Ascending aorta (tissue), 2 donors: Measurements from ENCODE around the gene FSIP2. TPM values are rescaled to one million over a fixed set of nuclear protein-coding genes. Genes with fewer than 3 reads are reported as not detected.

Source experiments
- DNase-seq, 2 donors: peaks; one replicate each; pipeline ENCODE4 v3.0.0-alpha.2; 2019; ENCODE audit warnings: low spot score in 2 of 2
- H3K27ac ChIP-seq, 2 donors: fragments of 200-600 bp; sonication (generic); one replicate each; pipeline ENCODE4 v1.5.1; 2016 to 2017; ENCODE audit warnings: mild to moderate bottlenecking in 1 of 2
- H3K27me3 ChIP-seq: fragments of 200-600 bp; sonication (generic); one replicate; pipeline ENCODE4 v1.5.1; 2017
- H3K36me3 ChIP-seq, 2 donors: fragments of 200-600 bp; sonication (generic); one replicate each; pipeline ENCODE4 v1.5.1; 2016
- H3K4me1 ChIP-seq, 2 donors: fragments of 200-600 bp; sonication (generic); one replicate each; pipeline ENCODE4 v1.5.1; 2016 to 2017; ENCODE audit warnings: mild to moderate bottlenecking in 1 of 2
- H3K4me3 ChIP-seq, 2 donors: fragments of 200-600 bp; sonication (generic); one replicate each; pipeline ENCODE4 v1.5.1; 2016 to 2017; ENCODE audit warnings: mild to moderate bottlenecking in 1 of 2
- H3K9me3 ChIP-seq, 2 donors: fragments of 200-600 bp; sonication (generic); one replicate each; pipeline ENCODE4 v1.5.1; 2016
- intact Hi-C: fragments of 100-400 bp; cut with DNase I; formaldehyde crosslinking; loops from one replicate; pipeline ENCODE4 v1.15.1; 2023
- total RNA-seq: library from RNA; depleted of rRNA; stranded (reverse); fragments of >200 nt; gene quantifications from one replicate; pipeline ENCODE4 v1.1.0, GENCODE V29; 2016
- TF ChIP-seq, protein P1 (sequence below), 3 experiments: fragments of 200-600 bp in 2 of 3; fragments of 450-650 bp in 1 of 3; sonication (generic) in 2 of 3; IDR thresholded peaks; one replicate each; pipeline ENCODE4 v1.5.1; 2016 to 2019; ENCODE audit warnings: antibody characterized with exemption in 3 of 3, mild to moderate bottlenecking in 1 of 3, moderate library complexity in 1 of 3

Gene FSIP2, protein sequence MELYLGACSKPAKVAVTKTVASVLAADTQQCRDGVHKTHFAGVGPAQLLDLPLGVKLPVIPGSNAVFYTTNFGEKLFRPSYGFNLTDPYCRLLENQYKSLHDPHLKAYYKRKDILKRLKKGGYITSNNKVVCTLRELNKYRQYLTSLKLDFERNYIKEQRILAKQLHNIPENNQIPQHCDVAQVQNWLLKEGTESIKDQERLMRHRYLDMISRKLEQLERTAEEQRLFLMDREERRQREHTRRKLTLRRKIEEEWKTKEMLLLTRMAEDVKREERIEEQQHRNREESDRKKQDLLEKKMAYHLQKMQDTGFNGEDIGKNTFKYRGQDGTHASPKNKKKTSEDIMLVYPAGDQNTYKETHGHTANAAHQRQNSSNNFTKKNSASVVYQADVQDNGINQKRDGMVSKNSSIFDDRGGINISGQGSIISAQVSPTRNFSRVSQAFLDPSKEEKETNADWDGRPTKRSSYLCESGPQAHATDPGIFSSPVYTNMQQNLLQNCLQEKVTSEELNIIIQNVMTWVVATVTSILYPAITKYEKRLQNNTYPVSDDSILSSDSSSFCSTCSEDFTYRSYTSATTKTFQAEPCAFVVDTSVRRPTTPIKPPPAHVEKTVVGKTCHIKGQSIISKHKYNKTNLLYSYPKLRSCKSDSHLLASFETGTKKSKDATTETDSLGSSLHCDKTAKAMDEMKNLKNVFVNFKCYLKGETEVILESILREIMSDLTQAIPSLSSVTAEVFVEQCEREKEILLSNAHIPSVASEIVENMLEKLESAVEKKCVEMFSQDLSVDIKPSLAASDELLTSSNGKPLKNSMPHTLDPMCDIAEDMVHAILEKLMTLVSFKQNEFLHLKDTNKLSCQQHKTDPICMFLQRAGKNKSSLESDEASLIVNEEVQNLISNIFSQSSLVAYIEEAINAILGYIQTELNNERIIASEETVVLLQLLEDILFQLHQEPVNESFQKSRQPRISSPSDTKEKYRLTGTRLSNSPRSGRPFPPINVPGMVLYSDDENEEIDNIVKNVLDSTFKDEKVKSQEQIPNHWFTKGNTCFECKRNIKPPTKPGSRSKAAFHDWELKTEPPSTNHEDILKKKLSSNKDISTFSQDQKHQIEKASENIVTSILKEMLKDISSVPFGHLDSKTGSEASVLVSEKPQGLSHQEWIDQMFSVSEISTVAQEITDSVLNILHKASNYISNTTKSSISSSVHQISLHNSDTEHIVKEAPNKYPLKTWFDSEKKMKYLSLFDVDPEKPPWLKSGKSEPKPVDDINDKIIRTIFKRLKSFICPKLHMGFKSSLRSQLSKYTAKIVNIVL (N-terminal part only)
- total RNA-seq, result under 0.01 TPM

GRCh38 chr2:185738679-185739472, at the start of gene FSIP2:
FSIP2 (plus strand) TSS chr2:185738804; CDS start chr2:185738895, 91 bp downstream.
- peak within 1 kb of the TSS; percentile 28 to 50 for H3K4me3 ChIP-seq
- intact Hi-C loops, result no loop called here
- H3K9me3 ChIP-seq, result no peaks in the 10 kb centered on the region
- no peak within 1 kb of the TSS for H3K27ac ChIP-seq
- TF ChIP-seq, protein P1, sequence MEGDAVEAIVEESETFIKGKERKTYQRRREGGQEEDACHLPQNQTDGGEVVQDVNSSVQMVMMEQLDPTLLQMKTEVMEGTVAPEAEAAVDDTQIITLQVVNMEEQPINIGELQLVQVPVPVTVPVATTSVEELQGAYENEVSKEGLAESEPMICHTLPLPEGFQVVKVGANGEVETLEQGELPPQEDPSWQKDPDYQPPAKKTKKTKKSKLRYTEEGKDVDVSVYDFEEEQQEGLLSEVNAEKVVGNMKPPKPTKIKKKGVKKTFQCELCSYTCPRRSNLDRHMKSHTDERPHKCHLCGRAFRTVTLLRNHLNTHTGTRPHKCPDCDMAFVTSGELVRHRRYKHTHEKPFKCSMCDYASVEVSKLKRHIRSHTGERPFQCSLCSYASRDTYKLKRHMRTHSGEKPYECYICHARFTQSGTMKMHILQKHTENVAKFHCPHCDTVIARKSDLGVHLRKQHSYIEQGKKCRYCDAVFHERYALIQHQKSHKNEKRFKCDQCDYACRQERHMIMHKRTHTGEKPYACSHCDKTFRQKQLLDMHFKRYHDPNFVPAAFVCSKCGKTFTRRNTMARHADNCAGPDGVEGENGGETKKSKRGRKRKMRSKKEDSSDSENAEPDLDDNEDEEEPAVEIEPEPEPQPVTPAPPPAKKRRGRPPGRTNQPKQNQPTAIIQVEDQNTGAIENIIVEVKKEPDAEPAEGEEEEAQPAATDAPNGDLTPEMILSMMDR (IDR thresholded peaks at IDR 0.05), result peak in 2 of 3 experiments; percentile 29 to 32
- H3K27me3 ChIP-seq, result no peaks in the 10 kb centered on the region
- H3K36me3 ChIP-seq, result no peaks in the 10 kb centered on the region
- peak in 1 of 2 donors; percentile 63 for DNase-seq
- H3K4me1 ChIP-seq, result no peaks in the 10 kb centered on the region

DNA sequence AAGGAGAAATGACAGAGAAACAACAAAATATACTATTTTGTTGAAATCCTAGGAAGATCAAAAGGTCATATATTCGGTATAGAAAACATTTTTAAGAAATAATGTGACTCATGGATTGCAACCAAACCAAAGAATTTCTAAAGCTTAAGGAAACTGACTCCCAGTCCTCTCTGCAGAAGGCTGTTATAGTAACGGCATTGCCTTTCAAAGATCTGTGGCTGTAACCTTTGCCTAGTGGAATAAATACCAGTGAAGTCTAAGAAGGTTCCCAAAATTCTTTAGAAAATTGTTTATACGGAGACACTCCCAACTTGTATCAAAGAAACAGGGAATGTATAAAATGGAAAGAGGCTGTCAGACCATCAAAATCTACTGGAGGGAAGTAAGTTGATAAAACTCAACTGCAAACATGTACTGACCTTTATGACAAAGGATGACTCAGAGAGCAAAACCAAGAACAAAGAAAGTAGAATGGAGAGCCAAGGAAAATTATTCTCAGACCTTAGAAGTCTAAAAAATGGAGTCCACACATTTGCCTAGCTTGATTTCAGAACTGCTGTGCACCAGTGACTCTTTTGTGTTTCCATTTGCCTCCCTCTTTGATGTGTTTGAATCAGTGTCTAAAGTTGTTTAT, 48.6 kb upstream of the FSIP2 start:
- Histone ChIP-seq H3K27me3 (no peaks in the 10 kb centered on the region), H3K9me3 (no peaks in the 10 kb centered on the region), H3K4me1 (no peaks in the 10 kb centered on the region), H3K27ac (no peak overlapping the region), H3K4me3 (no peak overlapping the region), H3K36me3 (no peaks in the 10 kb centered on the region)
- DNase-seq, result no peak
- intact Hi-C loops, result no loop called here
- TF ChIP-seq, protein P1 (IDR thresholded peaks at IDR 0.05), result no peak

- Histone ChIP-seq H3K9me3 (no peaks in the 10 kb centered on the region), H3K27me3 (no peaks in the 10 kb centered on the region), H3K27ac (no peak overlapping the region), H3K4me1 (no peaks in the 10 kb centered on the region), H3K36me3 (no peaks in the 10 kb centered on the region), H3K4me3 (no peak overlapping the region)
- no peak for DNase-seq
- TF ChIP-seq, protein P1 (IDR thresholded peaks at IDR 0.05), result no peak
- intact Hi-C loops, result no loop called here
Observed at GRCh38 chr2:185695711-185696235, 42.8 kb upstream of the FSIP2 start.

DNA sequence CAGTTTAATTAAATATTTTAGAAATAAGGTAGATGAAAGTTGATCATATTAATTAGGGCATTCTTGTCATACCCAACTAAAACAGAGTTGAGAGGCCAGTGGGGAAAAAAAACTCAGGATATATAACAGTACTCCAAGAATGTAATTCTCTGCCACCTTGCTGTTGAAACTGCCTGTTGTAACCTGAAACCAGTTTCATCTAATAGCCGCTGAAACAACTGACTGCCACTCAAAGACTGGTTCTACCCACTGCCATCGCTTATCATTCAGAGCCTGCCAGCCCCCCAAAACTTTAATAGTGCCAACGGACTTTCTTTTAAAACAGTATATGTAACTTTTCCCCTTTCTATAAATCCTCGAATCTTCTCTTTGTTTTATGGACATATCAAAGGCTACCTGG, 37.7 kb upstream of the FSIP2 start:
- TF ChIP-seq, protein P1 (IDR thresholded peaks at IDR 0.05), result no peak
- intact Hi-C loops, result no loop called here
- Histone ChIP-seq H3K4me1 (no peaks in the 10 kb centered on the region), H3K9me3 (no peaks in the 10 kb centered on the region), H3K27me3 (no peaks in the 10 kb centered on the region), H3K36me3 (no peaks in the 10 kb centered on the region), H3K27ac (no peak overlapping the region), H3K4me3 (no peak overlapping the region)
- no peak for DNase-seq
